Measurements from ENCODE around the gene DGKZ.
"Not testable (repeated sequence)": the region's sequence is repeated elsewhere in the genome, so short reads cannot be mapped to it uniquely, and the experiment has no call there.

DGKZ gene

GRCh38 chr11:46369458-46370152, 22.3 kb downstream of the DGKZ start:
- no peak for DNase-seq

DNA sequence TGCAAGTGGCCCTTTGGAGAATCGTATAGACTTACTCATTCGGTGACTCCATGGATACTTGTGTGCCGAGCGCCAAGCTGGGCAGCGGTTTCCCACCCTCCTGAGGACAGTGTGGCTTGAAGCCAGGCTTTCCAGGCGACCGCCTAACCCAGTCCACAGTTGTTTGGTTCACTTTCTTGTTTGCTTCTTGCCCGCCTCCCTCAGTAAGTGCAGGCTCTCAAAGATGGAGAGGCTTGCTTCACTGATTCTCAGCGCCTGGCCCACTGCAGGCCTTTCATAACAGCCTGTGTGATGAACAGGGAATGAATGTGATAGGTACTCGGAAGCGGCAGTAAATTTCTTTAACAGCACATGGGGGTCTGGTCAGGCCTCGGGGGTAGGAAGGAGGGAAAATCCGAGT, 23.0 kb downstream of the DGKZ start:
- no peak for DNase-seq

DNA sequence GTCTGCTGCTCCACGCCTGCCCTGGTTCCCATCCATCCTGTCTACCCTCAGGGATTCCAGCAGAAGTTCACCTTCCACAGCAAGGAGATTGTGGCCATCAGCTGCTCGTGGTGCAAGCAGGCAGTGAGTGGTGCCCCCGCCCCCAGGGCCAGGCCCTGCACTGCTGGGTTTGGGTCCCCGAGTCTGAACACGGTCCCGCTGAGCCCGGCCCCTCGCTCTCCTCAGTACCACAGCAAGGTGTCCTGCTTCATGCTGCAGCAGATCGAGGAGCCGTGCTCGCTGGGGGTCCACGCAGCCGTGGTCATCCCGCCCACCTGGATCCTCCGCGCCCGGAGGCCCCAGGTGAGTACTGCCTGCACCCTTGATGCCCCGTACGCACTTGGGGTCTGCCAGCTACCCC, 24.0 kb downstream of the DGKZ start:
- DNase-seq, result not testable (repeated sequence)

DNA sequence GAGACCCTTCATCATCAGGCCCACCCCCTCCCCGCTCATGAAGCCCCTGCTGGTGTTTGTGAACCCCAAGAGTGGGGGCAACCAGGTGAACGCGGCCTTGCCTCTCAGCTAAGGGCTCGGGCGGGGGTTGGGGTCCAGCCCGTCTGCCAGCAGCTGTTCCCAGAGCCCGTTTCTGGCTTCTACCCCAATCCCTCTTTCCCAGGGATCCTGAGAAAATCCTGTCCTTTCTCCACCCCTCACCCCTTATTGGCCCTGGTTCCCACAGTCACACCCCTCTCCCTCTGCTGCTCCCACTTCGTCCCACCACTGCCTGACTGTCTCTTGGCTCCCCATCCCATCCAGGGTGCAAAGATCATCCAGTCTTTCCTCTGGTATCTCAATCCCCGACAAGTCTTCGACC, 24.8 kb downstream of the DGKZ start:
- DNase-seq, result no peak

DNA sequence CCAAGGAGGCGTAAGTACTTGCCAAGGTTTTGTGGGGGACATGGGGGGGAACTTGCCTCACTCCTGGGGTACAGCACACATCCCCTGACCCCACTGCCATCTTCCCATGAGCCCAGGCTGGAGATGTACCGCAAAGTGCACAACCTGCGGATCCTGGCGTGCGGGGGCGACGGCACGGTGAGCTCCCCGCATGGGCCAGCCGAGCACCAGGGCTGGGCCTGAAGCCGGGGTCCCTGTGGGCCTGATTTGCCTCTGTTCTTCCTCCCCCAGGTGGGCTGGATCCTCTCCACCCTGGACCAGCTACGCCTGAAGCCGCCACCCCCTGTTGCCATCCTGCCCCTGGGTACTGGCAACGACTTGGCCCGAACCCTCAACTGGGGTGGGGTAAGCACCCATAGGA, 25.2 kb downstream of the DGKZ start:
- DNase-seq, result not testable (repeated sequence)

DNA sequence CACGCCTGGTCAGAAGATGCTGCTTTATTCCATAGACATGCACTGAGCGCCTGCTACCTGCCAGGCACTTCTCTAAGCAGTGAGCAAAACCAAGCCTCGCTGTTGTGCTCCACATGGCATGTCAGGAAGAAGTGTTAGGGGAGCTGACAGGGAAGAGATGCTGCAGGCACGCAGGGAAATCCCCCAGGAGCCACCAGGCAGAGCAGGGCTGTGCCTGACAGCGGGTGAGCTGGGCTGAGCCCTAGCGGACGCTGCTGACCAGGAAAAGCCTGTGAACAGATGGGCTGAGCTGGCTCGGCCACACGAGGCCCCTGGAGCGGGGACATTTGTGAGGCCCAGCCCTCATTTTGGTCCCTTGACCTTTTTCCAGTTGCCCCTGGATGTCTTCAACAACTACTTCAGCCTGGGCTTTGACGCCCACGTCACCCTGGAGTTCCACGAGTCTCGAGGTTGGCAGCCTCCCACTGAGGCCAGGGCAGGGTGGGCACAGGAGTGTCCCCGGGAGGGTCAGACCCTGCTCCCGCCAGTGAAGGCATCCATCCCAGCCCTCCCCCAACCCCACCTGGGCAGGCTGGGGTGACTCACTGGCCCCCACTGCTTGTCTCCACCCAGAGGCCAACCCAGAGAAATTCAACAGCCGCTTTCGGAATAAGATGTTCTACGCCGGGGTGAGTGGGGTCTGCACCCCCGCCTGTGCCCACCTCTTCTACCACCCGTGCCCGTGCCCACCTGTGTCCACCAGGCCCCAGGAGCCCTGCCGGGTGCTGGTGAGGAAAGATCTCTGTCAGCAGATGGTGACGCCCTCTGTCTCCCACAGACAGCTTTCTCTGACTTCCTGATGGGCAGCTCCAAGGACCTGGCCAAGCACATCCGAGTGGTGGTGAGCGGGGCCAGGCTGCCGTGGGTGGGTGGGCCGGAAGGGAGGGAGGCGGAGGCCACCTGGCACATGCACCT, 26.8 kb downstream of the DGKZ start:
- no peak for DNase-seq

DNA sequence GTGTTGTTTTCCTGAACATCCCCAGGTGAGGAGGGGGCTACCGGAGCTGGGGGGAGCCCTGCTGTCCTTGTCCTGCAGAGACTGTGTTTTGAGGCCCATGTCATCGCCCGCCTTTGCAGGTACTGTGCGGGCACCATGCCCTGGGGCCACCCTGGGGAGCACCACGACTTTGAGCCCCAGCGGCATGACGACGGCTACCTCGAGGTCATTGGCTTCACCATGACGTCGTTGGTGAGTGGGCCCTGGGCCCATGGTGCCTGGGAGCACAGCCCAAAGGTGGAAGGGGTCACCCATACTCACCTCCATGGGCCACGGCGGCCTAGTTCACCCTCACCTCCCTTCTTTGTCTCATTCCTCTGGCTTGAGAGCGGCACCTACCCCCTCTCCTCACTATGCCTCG, 27.6 kb downstream of the DGKZ start:
- no peak for DNase-seq

DNA sequence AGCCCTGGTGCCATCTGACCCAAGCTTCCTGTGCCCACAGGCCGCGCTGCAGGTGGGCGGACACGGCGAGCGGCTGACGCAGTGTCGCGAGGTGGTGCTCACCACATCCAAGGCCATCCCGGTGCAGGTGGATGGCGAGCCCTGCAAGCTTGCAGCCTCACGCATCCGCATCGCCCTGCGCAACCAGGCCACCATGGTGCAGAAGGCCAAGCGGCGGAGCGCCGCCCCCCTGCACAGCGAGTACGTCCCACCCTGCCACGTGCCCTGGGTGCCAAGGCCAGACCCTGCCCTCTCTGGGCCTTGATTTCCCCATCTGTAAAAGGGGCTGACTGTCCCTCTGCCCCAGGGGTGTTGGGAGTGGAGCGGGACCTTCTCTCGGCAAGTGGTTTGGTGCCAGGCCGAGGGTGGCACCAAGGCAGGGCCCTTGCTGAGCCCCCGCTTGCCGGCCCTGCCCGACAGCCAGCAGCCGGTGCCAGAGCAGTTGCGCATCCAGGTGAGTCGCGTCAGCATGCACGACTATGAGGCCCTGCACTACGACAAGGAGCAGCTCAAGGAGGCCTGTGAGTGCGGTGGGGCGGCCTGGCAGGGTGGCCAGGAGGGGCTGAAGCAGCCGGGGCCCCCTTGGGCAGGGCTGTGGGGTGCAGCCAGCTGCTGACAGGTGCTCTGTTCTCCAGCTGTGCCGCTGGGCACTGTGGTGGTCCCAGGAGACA, 28.3 kb downstream of the DGKZ start:
- no peak for DNase-seq

- DNase-seq, result no peak
These were observed 29.2 kb downstream of the DGKZ start for GRCh38 chr11:46376258-46377050.

GRCh38 chr11:46377290-46377689, 30.0 kb downstream of the DGKZ start:
- DNase-seq, result no peak

- no peak for DNase-seq
These were observed 30.6 kb downstream of the DGKZ start for GRCh38 chr11:46377831-46378230.

GRCh38 chr11:46378296-46378695, 31.0 kb downstream of the DGKZ start:
- DNase-seq, result no peak

DNA sequence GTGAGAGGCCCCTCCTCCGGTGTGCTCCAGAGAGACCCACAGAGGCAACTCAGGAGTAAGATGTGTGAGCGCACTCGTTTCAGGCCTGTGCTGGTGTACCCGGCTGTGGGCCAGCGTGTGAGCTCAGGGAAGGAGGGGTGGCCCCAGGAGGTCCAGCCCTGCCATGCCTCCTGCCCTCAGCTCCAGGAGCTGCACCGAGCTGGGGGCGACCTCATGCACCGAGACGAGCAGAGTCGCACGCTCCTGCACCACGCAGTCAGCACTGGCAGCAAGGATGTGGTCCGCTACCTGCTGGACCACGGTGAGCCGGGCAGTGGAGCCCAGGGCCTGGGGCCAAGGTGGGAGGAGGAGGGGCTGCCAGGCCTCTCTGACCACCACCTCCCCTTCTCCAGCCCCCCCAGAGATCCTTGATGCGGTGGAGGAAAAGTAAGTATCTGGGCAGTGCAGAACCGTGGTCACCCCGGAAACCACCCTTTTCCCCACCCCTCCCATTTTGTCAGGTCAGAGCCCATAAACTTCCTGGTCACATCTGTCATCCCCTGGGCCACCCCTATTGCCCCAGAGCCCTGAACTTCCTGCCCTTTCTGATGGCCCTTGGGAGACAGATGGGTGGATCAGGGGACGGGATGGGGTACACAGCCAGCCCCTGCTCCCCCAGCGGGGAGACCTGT, 31.7 kb downstream of the DGKZ start:
- no peak for DNase-seq

- DNase-seq, result not testable (repeated sequence)
These were observed 32.4 kb downstream of the DGKZ start for GRCh38 chr11:46379482-46380293.

- no peak for DNase-seq
These were observed 33.2 kb downstream of the DGKZ start for GRCh38 chr11:46380340-46381047.

GRCh38 chr11:46381048-46381818, 34.0 kb downstream of the DGKZ start, which contains the start of gene MDK:
MDK (plus strand) TSS chr11:46381669; CDS start chr11:46382058, 389 bp downstream.
- DNase-seq, result no peak

DNA sequence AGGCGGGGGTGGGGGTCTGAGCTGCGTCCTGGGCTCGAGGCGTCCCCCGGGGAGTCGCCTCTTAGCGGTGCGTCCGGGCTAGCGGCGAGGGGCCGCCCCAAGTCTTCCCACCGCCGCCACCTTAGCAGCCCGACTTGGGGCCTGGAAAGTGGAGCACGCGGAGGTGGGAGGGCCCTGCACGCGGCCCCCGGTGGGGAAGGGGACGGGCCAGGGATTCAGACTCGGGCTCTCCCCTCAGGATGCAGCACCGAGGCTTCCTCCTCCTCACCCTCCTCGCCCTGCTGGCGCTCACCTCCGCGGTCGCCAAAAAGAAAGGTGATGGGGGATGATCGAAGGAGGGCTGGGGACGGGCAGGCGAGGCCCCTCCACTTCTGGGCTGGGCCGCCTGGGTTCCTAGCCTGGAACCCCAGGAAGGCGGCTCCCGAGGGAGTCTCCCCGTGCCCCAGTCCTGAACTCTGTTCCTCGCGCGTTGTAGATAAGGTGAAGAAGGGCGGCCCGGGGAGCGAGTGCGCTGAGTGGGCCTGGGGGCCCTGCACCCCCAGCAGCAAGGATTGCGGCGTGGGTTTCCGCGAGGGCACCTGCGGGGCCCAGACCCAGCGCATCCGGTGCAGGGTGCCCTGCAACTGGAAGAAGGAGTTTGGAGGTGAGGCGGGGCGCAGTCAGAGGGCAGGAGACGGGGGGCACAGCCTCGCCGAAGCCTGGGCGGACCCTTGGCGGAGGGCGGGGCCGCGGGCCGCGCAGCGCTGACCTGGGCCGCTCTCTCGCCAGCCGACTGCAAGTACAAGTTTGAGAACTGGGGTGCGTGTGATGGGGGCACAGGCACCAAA, 34.8 kb downstream of the DGKZ start:
- DNase-seq, result no peak

- DNase-seq, result no peak
These were observed 35.6 kb downstream of the DGKZ start for GRCh38 chr11:46382646-46383403.

Measured in NCI-H510A treated with DMSO at 0.1 percent for 48 hours (cell line).